Transverse colon (tissue), 4 donors: ENCODE measurements around the gene ZSWIM1. TPM values are rescaled to one million over a fixed set of nuclear protein-coding genes. Genes with fewer than 3 reads are reported as not detected.

Experiments
- DNase-seq: peaks from one replicate; pipeline ENCODE4 v3.0.0-alpha.2; 2019
- H3K27ac ChIP-seq, 4 donors: fragments of 200-600 bp; sonication (generic); 2 replicates each; pipeline ENCODE4 v1.5.1; 2016 to 2018; ENCODE audit warnings: inconsistent platforms in 4 of 4
- H3K27me3 ChIP-seq: fragments of 200-600 bp; sonication (generic); 2 replicates; pipeline ENCODE4 v1.5.1; 2017; ENCODE audit warnings: inconsistent platforms
- H3K36me3 ChIP-seq, 4 donors: fragments of 200-600 bp; sonication (generic); 2 replicates each; pipeline ENCODE4 v1.5.1; 2017 to 2019; ENCODE audit warnings: inconsistent platforms in 4 of 4
- H3K4me1 ChIP-seq, 4 donors: fragments of 200-600 bp; sonication (generic); 2 replicates each; pipeline ENCODE4 v1.5.1; 2017 to 2020; ENCODE audit warnings: inconsistent platforms in 4 of 4
- H3K4me3 ChIP-seq, 4 donors: fragments of 200-600 bp; sonication (generic); 1 replicate in 1 of 4; 2 replicates in 3 of 4; pipeline versions ENCODE4 v1.5.1 to v1.6.1; 2017 to 2019; ENCODE audit warnings: inconsistent platforms in 4 of 4
- H3K9me3 ChIP-seq, 2 donors: fragments of 200-600 bp; sonication (generic); 2 replicates each; pipeline ENCODE4 v1.5.1; 2017 to 2019; ENCODE audit warnings: inconsistent platforms in 2 of 2
- EP300 ChIP-seq: sonication (generic); formaldehyde crosslinking; IDR thresholded peaks from one replicate; pipeline ENCODE4 v1.6.1; 2017; ENCODE audit warnings: antibody characterized with exemption, low read depth
- POLR2A ChIP-seq: fragments of 450-650 bp; IDR thresholded peaks from one replicate; pipeline ENCODE4 v1.6.1; 2016; ENCODE audit warnings: antibody characterized with exemption, mild to moderate bottlenecking, moderate library complexity
- POLR2AphosphoS5 ChIP-seq, 3 donors: sonication (generic); formaldehyde crosslinking; IDR thresholded peaks; one replicate each; pipeline ENCODE4 v1.6.1; 2016; ENCODE audit warnings: antibody characterized with exemption in 3 of 3
- WGBS, 2 donors: methylation state at CpG; one replicate each; pipeline ENCODE4 v1.1.5; 2018; ENCODE audit warnings: low coverage in 1 of 2; 5-methylcytosine and 5-hydroxymethylcytosine counted together
- in situ Hi-C, 4 donors: fragments of 200-750 bp; cut with MboI; loops; one replicate each; pipeline versions ENCODE4 v1.15.0 to v1.15.1; 2017; ENCODE audit warnings: low sequenced_read_pairs in 3 of 4, low pct_ligation_motif_present in 1 of 4, low pct_unique_long_range_greater_than_20kb in 1 of 4
- intact Hi-C: fragments of 100-400 bp; cut with DNase I; formaldehyde crosslinking; loops from one replicate; pipeline ENCODE4 v1.15.1; 2023; ENCODE audit warnings: low total_unique reads
- total RNA-seq, 4 donors: library from RNA; depleted of rRNA; stranded (reverse); fragments of >200 nt; gene quantifications; one replicate each; pipeline ENCODE4 v1.1.0, GENCODE V29; 2016
- TF ChIP-seq, protein P1 (sequence below), 5 experiments: fragments of 200-600 bp in 3 of 5; fragments of 450-650 bp in 2 of 5; sonication (generic) in 3 of 5; IDR thresholded peaks; 1 replicate in 2 of 5; 2 replicates in 3 of 5; pipeline ENCODE4 v1.5.1; 2016 to 2017; ENCODE audit warnings: antibody characterized with exemption in 5 of 5, inconsistent platforms in 3 of 5, mild to moderate bottlenecking in 2 of 5, moderate library complexity in 1 of 5

Gene ZSWIM1
- total RNA-seq, 4 donors from 2014 or later: 11.0 to 82.6 (median 16.0) TPM

DNA sequence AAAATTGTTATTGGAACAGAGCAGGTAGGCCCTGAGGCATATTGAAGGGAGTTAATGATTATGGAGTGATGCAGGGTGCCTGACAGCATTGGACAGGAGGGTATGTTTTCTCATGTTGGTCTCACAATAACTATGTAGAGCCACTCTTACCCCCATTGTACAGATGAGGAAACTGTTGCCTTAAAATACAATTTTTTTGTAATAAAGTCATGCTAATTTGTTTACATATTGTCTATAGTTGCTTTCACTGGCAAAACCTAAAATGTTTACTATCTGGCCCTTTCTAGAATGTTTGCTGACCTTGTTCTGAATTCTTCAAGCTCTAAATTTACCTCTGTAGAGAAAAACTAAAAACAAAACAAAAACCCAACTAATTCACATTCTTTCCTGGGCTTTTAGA is 29.5 kb upstream of the ZSWIM1 start:
- intact Hi-C loops (no loop called here), in situ Hi-C loops (no loop called here)
- Histone ChIP-seq H3K27me3 (no peaks in the 10 kb centered on the region), H3K4me3 (no peak overlapping the region), H3K27ac (no peak overlapping the region), H3K9me3 (no peaks in the 10 kb centered on the region), H3K36me3 (peaks cover 0 to 7% (median 3%) of the 10 kb centered on the region in 4 donors), H3K4me1 (peaks cover 7 to 25% (median 13%) of the 10 kb centered on the region in 4 donors)
- DNase-seq: no peak
- TF ChIP-seq POLR2A (no peak), EP300 (no peak)
- TF ChIP-seq, protein P1, sequence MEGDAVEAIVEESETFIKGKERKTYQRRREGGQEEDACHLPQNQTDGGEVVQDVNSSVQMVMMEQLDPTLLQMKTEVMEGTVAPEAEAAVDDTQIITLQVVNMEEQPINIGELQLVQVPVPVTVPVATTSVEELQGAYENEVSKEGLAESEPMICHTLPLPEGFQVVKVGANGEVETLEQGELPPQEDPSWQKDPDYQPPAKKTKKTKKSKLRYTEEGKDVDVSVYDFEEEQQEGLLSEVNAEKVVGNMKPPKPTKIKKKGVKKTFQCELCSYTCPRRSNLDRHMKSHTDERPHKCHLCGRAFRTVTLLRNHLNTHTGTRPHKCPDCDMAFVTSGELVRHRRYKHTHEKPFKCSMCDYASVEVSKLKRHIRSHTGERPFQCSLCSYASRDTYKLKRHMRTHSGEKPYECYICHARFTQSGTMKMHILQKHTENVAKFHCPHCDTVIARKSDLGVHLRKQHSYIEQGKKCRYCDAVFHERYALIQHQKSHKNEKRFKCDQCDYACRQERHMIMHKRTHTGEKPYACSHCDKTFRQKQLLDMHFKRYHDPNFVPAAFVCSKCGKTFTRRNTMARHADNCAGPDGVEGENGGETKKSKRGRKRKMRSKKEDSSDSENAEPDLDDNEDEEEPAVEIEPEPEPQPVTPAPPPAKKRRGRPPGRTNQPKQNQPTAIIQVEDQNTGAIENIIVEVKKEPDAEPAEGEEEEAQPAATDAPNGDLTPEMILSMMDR (IDR thresholded peaks at IDR 0.05): no peak

DNA sequence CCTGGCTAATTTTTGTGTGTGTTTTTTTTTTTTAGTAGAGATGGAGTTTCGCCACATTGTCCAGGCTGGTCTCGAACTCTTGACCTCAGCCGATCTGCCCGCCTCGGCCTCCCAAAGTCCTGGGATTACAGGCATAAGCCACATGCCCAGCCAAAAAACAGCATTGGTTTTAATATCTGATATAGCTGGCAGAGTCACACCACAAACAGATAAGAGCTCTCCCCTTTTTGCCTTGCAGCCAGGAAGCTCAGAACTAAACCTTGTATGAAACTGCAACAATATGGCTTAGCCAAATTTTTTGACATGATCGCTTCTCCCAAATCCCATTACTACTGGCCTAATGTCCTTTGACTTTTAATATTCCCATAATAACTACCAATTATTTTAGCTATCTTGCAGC is 28.7 kb upstream of the ZSWIM1 start:
- intact Hi-C loops (no loop called here), in situ Hi-C loops (no loop called here)
- TF ChIP-seq EP300 (no peak), POLR2AphosphoS5 (IDR thresholded peaks at IDR 0.05) (no peak), POLR2A (no peak)
- TF ChIP-seq, protein P1 (IDR thresholded peaks at IDR 0.05): no peak
- Histone ChIP-seq H3K36me3 (peaks cover 0 to 7% (median 3%) of the 10 kb centered on the region in 4 donors), H3K9me3 (no peaks in the 10 kb centered on the region), H3K4me1 (peaks cover 11 to 27% (median 14%) of the 10 kb centered on the region in 4 donors), H3K27me3 (no peaks in the 10 kb centered on the region), H3K4me3 (no peak overlapping the region), H3K27ac (no peak overlapping the region)
- DNase-seq: no peak
- 99 to 100% methylated on average over 2 to 6 of the region's 6 CpGs for WGBS, 2 donors

DNA sequence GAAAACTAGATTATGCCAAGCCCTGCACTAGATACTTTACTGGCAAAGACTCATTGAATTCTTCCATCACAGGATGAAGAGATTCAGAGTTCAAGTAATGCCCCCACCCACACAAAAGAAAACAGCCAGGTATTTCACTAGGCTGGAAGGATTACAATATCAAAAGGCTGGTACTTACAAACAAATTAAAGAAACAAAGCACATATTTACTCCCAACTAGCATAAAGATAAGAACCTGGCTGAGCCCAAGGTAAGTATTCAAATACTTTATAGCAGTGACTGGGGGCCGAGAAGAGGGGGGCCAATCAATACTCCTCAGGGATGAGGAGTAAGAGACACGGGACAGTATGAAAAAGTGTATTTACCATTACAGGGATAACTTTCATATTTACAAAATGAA is 27.5 kb upstream of the ZSWIM1 start:
- peaks cover 13 to 36% (median 21%) of the 10 kb centered on the region in 4 donors for H3K4me1 ChIP-seq
- DNase-seq: no peak
- no peaks in the 10 kb centered on the region for H3K27me3 ChIP-seq
- H3K4me3 ChIP-seq: no peak overlapping the region
- H3K36me3 ChIP-seq: peaks cover 0 to 7% (median under 1%) of the 10 kb centered on the region in 4 donors
- TF ChIP-seq POLR2A: no peak
- TF ChIP-seq EP300: no peak
- no peak for TF ChIP-seq POLR2AphosphoS5 (IDR thresholded peaks at IDR 0.05)
- TF ChIP-seq, protein P1 (IDR thresholded peaks at IDR 0.05): no peak
- no peak overlapping the region for H3K27ac ChIP-seq
- intact Hi-C loops: no loop called here
- in situ Hi-C loops: no loop called here
- 65 to 80% methylated on average over 1 to 2 of the region's 2 CpGs for WGBS, 2 donors
- no peaks in the 10 kb centered on the region for H3K9me3 ChIP-seq

DNA sequence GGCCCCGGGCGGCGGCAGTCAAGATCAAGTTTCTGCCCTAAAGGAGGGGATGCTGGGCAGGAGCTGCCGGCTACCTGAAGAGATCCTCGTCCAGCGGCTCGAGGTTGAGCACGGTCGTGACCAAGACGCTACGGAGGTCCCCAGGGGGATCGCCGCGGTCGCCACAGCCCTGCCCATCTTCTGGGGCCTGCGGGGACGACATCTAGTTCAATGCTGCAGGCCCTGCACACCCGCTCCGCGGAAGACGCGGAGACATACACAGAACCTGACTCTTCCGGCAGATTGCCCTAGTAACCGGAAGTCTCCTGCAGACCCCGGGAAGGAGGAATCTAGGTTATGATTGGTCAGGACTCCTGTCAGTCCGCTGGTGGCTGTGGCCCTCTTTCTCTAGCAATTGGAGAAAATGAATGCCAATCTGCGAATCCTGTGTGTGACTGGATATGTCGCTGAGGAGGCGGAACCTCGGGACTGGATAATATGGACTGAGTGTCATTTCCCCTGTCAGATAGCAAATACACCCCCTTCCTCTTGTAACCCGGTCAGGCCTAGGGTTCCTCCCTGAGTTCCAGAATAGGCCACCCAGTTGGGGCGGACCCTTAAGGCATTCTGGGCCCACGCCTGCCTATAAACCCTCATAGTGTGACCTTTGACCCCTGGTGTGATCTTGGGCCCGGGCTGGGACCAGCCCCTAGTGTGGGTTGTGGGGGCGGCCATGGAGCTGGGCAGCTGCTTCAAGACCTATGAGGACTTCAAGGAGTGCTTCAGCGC is 23.7 kb upstream of the ZSWIM1 start, which contains the start of the genes ACOT8 and ZSWIM3:
Gene ACOT8, minus strand, starts transcription at position 279 of the 768 bp plus-strand sequence. Its CDS starts 77 bp downstream, at position 202.
Gene ZSWIM3, plus strand, starts transcription at position 501 of the 768 bp plus-strand sequence. Its CDS starts 212 bp downstream, at position 713.
- in situ Hi-C loops (no loop called here), intact Hi-C loops (no loop called here)
- no peaks in the 10 kb centered on the region for H3K9me3 ChIP-seq
- WGBS, 2 donors: 1% methylated on average over 30 of the region's 36 CpGs; no CpG with 5 or more reads in 1 of the 2 donors
- peak; percentile 95 for DNase-seq
- H3K4me3 ChIP-seq: peak within 1 kb of the TSS; percentile 72 to 95 (median 87)
- peaks cover 13 to 63% (median 33%) of the 10 kb centered on the region in 4 donors for H3K4me1 ChIP-seq
- no peaks in the 10 kb centered on the region for H3K27me3 ChIP-seq
- TF ChIP-seq POLR2A (peak; percentile 84), EP300 (no peak), POLR2AphosphoS5 (IDR thresholded peaks at IDR 0.05) (peak; percentile 76 to 87 (median 85))
- H3K27ac ChIP-seq: peak within 1 kb of the TSS; percentile 84 to 92 (median 89)
- H3K36me3 ChIP-seq: peaks cover 0 to 7% (median 0%) of the 10 kb centered on the region in 4 donors
